Suppressor macrophage treated with lipopolysaccharide for 4 hours (primary cell): Measurements from ENCODE around the gene UBN2.
"Not testable (repeated sequence)": the region's sequence is repeated elsewhere in the genome, so short reads cannot be mapped to it uniquely, and the experiment has no call there.

ENCODE experiments used
- DNase-seq: peaks from one replicate; pipeline ENCODE4 v3.0.0-alpha.2; 2020

The UBN2 gene

GRCh38 chr7:139230774-139231512 is at the start of gene UBN2:
Gene UBN2 (plus strand): TSS chr7:139231237. CDS start chr7:139231485, 248 bp downstream.
- peak; percentile 99 for DNase-seq

- DNase-seq, result no peak
Measured at GRCh38 chr7:139181404-139181803, 49.6 kb upstream of the UBN2 start.

GRCh38 chr7:139182363-139182762 is 48.7 kb upstream of the UBN2 start:
- no peak for DNase-seq

GRCh38 chr7:139183251-139183650 is 47.8 kb upstream of the UBN2 start:
- no peak for DNase-seq

GRCh38 chr7:139183878-139184338 is 47.1 kb upstream of the UBN2 start:
- DNase-seq, result peak; percentile 9

- no peak for DNase-seq
Measured at GRCh38 chr7:139186146-139186545, 44.9 kb upstream of the UBN2 start.

GRCh38 chr7:139189357-139189756 is 41.7 kb upstream of the UBN2 start:
- no peak for DNase-seq

GRCh38 chr7:139192014-139192706 is 38.9 kb upstream of the UBN2 start:
- DNase-seq, result no peak

- DNase-seq, result no peak
Measured at GRCh38 chr7:139200382-139200781, 30.7 kb upstream of the UBN2 start.

- DNase-seq, result no peak
Measured at GRCh38 chr7:139203992-139204391, 27.0 kb upstream of the UBN2 start.

- DNase-seq, result no peak
Measured at GRCh38 chr7:139205843-139206242, 25.2 kb upstream of the UBN2 start.

GRCh38 chr7:139212133-139212532 is 18.9 kb upstream of the UBN2 start:
- DNase-seq, result no peak

GRCh38 chr7:139213489-139213888 is 17.5 kb upstream of the UBN2 start:
- not testable (repeated sequence) for DNase-seq

GRCh38 chr7:139218173-139218572 is 12.9 kb upstream of the UBN2 start:
- no peak for DNase-seq

- no peak for DNase-seq
Measured at GRCh38 chr7:139224219-139224618, 6.8 kb upstream of the UBN2 start.

- DNase-seq, result not testable (repeated sequence)
Measured at GRCh38 chr7:139224836-139225235, 6.2 kb upstream of the UBN2 start.

GRCh38 chr7:139225286-139226157 is 5.5 kb upstream of the UBN2 start:
- not testable (repeated sequence) for DNase-seq

- not testable (repeated sequence) for DNase-seq
Measured at GRCh38 chr7:139226158-139226515, 4.9 kb upstream of the UBN2 start.

GRCh38 chr7:139226988-139227488 is 4.0 kb upstream of the UBN2 start:
- not testable (repeated sequence) for DNase-seq

GRCh38 chr7:139230023-139230422 is 1.0 kb upstream of the UBN2 start:
- DNase-seq, result peak; percentile 9

GRCh38 chr7:139230484-139230773 is 608 bp upstream of the UBN2 start:
- no peak for DNase-seq

- DNase-seq, result peak; percentile 48
Measured at GRCh38 chr7:139231513-139232376, 708 bp downstream of the UBN2 start.

GRCh38 chr7:139232377-139232717 is 1.3 kb downstream of the UBN2 start:
- DNase-seq, result no peak
